Measurements from ENCODE around the gene GSG1L. TPM values are rescaled to one million over a fixed set of nuclear protein-coding genes. Genes with fewer than 3 reads are reported as not detected.

GSG1L gene
- total RNA-seq, 2 donors from 2014 or later: 13.9 to 34.7 TPM

DNA sequence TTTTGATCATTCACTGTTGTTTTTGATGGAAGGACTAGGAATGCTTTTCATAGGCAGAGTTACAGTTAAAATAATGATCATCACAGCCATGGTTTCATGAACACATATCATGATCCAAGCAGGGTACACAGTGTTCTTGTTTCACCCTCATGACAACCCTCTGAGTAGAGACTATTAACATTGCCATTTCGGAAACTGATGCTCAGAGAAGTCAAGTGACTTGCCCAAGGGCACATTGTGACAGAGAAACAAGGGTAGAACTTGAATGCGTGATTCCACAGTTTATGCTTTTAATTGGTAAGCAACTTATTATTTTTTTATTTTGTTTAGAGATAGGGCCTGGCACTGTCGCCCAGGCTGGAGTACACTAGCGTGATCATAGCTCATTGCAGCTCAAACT is 311.3 kb downstream of the GSG1L start:
- Histone ChIP-seq H3K4me3 (no peak overlapping the region), H3K36me3 (peaks cover 9% of the 10 kb centered on the region), H3K9me3 (no peaks in the 10 kb centered on the region), H3K27me3 (no peaks in the 10 kb centered on the region), H3K27ac (no peak overlapping the region), H3K4me1 (peaks cover 0 to 7% of the 10 kb centered on the region in 2 donors)
- DNase-seq (ENCODE audit: low spot score): no peak
- TF ChIP-seq, protein P1, sequence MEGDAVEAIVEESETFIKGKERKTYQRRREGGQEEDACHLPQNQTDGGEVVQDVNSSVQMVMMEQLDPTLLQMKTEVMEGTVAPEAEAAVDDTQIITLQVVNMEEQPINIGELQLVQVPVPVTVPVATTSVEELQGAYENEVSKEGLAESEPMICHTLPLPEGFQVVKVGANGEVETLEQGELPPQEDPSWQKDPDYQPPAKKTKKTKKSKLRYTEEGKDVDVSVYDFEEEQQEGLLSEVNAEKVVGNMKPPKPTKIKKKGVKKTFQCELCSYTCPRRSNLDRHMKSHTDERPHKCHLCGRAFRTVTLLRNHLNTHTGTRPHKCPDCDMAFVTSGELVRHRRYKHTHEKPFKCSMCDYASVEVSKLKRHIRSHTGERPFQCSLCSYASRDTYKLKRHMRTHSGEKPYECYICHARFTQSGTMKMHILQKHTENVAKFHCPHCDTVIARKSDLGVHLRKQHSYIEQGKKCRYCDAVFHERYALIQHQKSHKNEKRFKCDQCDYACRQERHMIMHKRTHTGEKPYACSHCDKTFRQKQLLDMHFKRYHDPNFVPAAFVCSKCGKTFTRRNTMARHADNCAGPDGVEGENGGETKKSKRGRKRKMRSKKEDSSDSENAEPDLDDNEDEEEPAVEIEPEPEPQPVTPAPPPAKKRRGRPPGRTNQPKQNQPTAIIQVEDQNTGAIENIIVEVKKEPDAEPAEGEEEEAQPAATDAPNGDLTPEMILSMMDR (IDR thresholded peaks at IDR 0.05): no peak

DNA sequence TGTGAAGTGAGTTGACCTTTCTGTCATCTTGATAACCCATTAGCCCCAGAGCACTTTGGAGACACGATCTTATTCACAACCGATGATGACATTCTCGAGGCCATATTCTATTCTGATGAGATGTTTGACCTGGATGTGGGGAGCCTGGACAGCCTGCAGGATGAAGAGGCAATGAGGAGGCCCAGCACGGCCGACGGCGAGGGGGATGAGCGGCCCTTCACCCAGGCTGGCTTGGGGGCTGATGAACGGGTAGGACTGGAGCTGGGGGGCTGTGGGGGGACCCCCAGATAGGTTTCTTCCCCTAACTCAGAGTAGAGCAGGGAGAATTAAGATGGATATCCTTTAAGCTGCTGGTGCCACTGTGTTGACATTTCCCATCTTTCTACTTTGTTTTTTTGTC is 311.8 kb downstream of the GSG1L start:
- no peak for DNase-seq (ENCODE audit: low spot score)
- Histone ChIP-seq H3K9me3 (no peaks in the 10 kb centered on the region), H3K27ac (no peak overlapping the region), H3K4me3 (no peak overlapping the region), H3K27me3 (no peaks in the 10 kb centered on the region), H3K36me3 (peaks cover 7% of the 10 kb centered on the region), H3K4me1 (peaks cover 0 to 7% of the 10 kb centered on the region in 2 donors)
- TF ChIP-seq, protein P1 (IDR thresholded peaks at IDR 0.05): no peak

DNA sequence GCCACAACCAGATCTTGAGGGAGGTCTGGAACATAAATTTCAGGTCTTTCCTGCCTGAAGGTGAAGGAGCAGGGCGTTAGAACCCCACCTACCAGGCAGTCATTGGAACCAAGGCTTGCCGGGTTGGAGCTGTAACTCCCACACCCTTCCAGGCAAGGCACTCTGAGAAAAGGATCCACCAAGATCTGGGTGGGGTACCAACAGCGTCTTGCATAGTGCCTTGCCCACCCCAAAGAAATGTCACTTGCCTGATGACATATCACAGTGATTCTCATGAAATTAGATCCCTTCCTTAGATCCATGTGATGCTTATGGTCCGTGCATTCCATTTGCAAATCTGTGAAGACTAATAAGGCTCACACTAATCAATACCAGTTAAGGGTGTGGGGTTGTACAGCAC is 312.3 kb downstream of the GSG1L start:
- H3K27me3 ChIP-seq: no peaks in the 10 kb centered on the region
- H3K9me3 ChIP-seq: no peaks in the 10 kb centered on the region
- TF ChIP-seq, protein P1 (IDR thresholded peaks at IDR 0.05): no peak
- H3K4me1 ChIP-seq: peaks cover 0 to 7% of the 10 kb centered on the region in 2 donors
- H3K27ac ChIP-seq: no peak overlapping the region
- DNase-seq (ENCODE audit: low spot score): no peak
- H3K4me3 ChIP-seq: no peak overlapping the region
- peaks cover 7% of the 10 kb centered on the region for H3K36me3 ChIP-seq

DNA sequence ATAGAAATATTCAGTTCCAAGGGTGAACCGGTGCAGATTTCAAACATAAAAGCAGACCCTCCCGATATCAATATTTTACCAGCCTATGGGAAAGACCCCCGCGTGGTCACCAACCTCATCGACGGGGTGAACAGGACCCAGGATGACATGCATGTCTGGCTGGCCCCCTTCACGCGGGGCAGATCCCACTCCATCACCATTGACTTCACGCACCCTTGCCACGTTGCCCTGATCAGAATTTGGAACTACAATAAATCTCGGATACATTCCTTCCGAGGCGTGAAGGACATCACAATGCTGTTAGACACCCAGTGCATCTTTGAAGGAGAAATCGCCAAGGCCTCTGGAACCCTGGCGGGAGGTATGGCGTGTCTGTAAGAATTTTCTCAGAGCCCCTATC is 313.6 kb downstream of the GSG1L start:
- Histone ChIP-seq H3K4me1 (peaks cover 0 to 7% of the 10 kb centered on the region in 2 donors), H3K9me3 (no peaks in the 10 kb centered on the region), H3K36me3 (peaks cover 7% of the 10 kb centered on the region), H3K4me3 (no peak overlapping the region), H3K27me3 (no peaks in the 10 kb centered on the region), H3K27ac (no peak overlapping the region)
- no peak for DNase-seq (ENCODE audit: low spot score)
- TF ChIP-seq, protein P1 (IDR thresholded peaks at IDR 0.05): no peak

DNA sequence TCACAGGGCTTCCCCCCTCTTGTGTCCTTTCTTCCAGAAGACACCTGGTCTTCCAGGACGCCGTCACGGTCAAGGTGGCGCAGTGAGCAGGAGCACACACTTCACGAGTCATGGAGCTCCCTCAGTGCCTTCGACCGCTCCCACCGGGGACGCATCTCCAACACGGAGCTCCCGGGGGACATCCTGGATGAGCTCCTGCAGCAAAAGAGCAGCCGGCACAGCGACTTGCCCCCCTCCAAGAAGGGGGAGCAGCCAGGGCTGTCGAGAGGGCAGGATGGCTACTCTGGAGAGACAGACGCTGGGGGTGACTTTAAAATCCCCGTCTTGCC is 314.0 kb downstream of the GSG1L start:
- DNase-seq (ENCODE audit: low spot score): no peak
- Histone ChIP-seq H3K4me3 (no peak overlapping the region), H3K4me1 (peaks cover 0 to 7% of the 10 kb centered on the region in 2 donors), H3K27me3 (no peaks in the 10 kb centered on the region), H3K9me3 (no peaks in the 10 kb centered on the region), H3K27ac (no peak overlapping the region), H3K36me3 (peaks cover 7% of the 10 kb centered on the region)
- TF ChIP-seq, protein P1 (IDR thresholded peaks at IDR 0.05): no peak

DNA sequence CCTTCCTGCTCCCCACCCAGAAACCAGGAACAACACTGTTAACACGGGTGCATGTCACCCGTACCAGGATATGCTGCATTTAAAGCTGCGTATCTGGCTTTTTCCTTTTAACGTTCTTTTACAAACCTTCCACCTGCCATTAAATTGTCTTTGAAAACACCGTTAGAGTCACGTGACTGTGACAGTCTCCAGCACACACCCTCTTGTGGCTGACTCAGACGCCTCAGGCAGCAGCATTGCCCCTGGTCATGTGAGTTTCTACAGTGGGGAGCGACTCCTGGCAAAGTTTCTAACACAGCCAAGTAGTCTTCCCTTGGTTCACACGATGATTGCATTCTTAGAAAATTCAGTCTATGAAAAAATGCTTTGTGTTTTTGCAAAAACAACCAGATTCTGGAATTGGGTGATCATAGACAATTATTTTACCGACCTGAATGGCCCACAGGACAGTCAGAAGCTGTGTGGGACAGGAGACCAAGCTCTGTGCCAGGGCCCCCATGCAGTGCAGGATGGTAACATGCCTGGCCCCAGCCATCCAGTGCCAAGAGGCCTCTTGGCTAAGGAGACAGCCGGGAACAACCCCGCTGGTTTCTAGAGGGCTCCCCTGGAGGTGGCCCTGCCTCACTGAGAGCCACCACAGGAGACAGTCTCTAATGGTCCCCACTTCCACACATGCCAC is 314.5 kb downstream of the GSG1L start:
- Histone ChIP-seq H3K27ac (no peak overlapping the region), H3K27me3 (no peaks in the 10 kb centered on the region), H3K36me3 (peaks cover 7% of the 10 kb centered on the region), H3K4me1 (peaks cover 0 to 7% of the 10 kb centered on the region in 2 donors), H3K4me3 (no peak overlapping the region), H3K9me3 (no peaks in the 10 kb centered on the region)
- TF ChIP-seq, protein P1 (IDR thresholded peaks at IDR 0.05): peak in 1 of 2 donors; percentile 51
- DNase-seq (ENCODE audit: low spot score): no peak

All from right atrium auricular region (tissue), 2 donors.